Stimulated activated CD4-positive, alpha-beta T cell treated with anti-CD3 and anti-CD28 coated beads, Interleukin-1b, Interleukin-23, amount 100 ng/mL, for 1 hour (primary cell): ENCODE measurements around the gene LRIT2.

ENCODE experiments used
- DNase-seq, 2 donors: peaks; one replicate each; pipeline ENCODE4 v3.0.0-alpha.2; 2020; ENCODE audit warnings: low read depth in 2 of 2

LRIT2 gene

GRCh38 chr10:84225427-84226173 is at the start of gene LRIT2:
Gene LRIT2 (minus strand): TSS chr10:84225544. CDS start chr10:84225520, 24 bp downstream.
- no peak for DNase-seq

GRCh38 chr10:84270708-84271107 is 45.4 kb upstream of the LRIT2 start:
- DNase-seq, result no peak

GRCh38 chr10:84269773-84270172 is 44.4 kb upstream of the LRIT2 start:
- no peak for DNase-seq

- DNase-seq, result no peak
These were observed 43.8 kb upstream of the LRIT2 start for GRCh38 chr10:84269162-84269561.

- peak; percentile 19 to 49 for DNase-seq
These were observed 42.3 kb upstream of the LRIT2 start for GRCh38 chr10:84267503-84268126.

GRCh38 chr10:84265418-84265817 is 40.1 kb upstream of the LRIT2 start:
- no peak for DNase-seq

- peak; percentile 37 to 54 for DNase-seq
These were observed 39.3 kb upstream of the LRIT2 start for GRCh38 chr10:84264611-84265141.

- no peak for DNase-seq
These were observed 38.4 kb upstream of the LRIT2 start for GRCh38 chr10:84263716-84264115.

GRCh38 chr10:84262190-84262956 is 37.0 kb upstream of the LRIT2 start:
- DNase-seq, result no peak

GRCh38 chr10:84261236-84261915 is 36.0 kb upstream of the LRIT2 start:
- no peak for DNase-seq

GRCh38 chr10:84258034-84258695 is 32.8 kb upstream of the LRIT2 start:
- no peak for DNase-seq

GRCh38 chr10:84257343-84258020 is 32.1 kb upstream of the LRIT2 start:
- no peak for DNase-seq

- DNase-seq, result peak in 1 of 2 donors; percentile 33
These were observed 31.4 kb upstream of the LRIT2 start for GRCh38 chr10:84256510-84257342.

GRCh38 chr10:84254552-84255478 is 29.5 kb upstream of the LRIT2 start:
- no peak for DNase-seq

- no peak for DNase-seq
These were observed 23.4 kb upstream of the LRIT2 start for GRCh38 chr10:84248794-84249193.

GRCh38 chr10:84247496-84247895 is 22.2 kb upstream of the LRIT2 start:
- DNase-seq, result no peak

GRCh38 chr10:84244651-84245270 is 19.4 kb upstream of the LRIT2 start, which contains the start of gene RGR:
Gene RGR (plus strand): TSS chr10:84245053. CDS start chr10:84245091, 38 bp downstream.
- DNase-seq, result no peak

GRCh38 chr10:84243759-84244158 is 18.4 kb upstream of the LRIT2 start:
- no peak for DNase-seq
